Measurements from ENCODE around the gene ECSCR.

The ECSCR gene

GRCh38 chr5:139438707-139439012 is 23.9 kb downstream of the ECSCR start:
- H3K4me3 ChIP-seq (replicated peaks; ENCODE audit: low read depth, low read length) = peak overlapping the region; percentile 95
- DNase-seq (ENCODE audit: low read depth) = no peak
- TF ChIP-seq, protein P1, sequence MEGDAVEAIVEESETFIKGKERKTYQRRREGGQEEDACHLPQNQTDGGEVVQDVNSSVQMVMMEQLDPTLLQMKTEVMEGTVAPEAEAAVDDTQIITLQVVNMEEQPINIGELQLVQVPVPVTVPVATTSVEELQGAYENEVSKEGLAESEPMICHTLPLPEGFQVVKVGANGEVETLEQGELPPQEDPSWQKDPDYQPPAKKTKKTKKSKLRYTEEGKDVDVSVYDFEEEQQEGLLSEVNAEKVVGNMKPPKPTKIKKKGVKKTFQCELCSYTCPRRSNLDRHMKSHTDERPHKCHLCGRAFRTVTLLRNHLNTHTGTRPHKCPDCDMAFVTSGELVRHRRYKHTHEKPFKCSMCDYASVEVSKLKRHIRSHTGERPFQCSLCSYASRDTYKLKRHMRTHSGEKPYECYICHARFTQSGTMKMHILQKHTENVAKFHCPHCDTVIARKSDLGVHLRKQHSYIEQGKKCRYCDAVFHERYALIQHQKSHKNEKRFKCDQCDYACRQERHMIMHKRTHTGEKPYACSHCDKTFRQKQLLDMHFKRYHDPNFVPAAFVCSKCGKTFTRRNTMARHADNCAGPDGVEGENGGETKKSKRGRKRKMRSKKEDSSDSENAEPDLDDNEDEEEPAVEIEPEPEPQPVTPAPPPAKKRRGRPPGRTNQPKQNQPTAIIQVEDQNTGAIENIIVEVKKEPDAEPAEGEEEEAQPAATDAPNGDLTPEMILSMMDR (IDR thresholded peaks at IDR 0.05; ENCODE audit: low read length, missing control alignments) = no peak

GRCh38 chr5:139435676-139436075 is 26.9 kb downstream of the ECSCR start:
- TF ChIP-seq, protein P1 (IDR thresholded peaks at IDR 0.05; ENCODE audit: low read length, missing control alignments) = no peak
- DNase-seq (ENCODE audit: low read depth) = no peak
- H3K4me3 ChIP-seq (replicated peaks; ENCODE audit: low read depth, low read length) = no peak overlapping the region

- H3K4me3 ChIP-seq (replicated peaks; ENCODE audit: low read depth, low read length) = no peak overlapping the region
- no peak for DNase-seq (ENCODE audit: low read depth)
- TF ChIP-seq, protein P1 (IDR thresholded peaks at IDR 0.05; ENCODE audit: low read length, missing control alignments) = no peak
Observed at GRCh38 chr5:139431706-139432105, 30.8 kb downstream of the ECSCR start.

GRCh38 chr5:139430015-139430414 is 32.5 kb downstream of the ECSCR start:
- TF ChIP-seq, protein P1 (IDR thresholded peaks at IDR 0.05; ENCODE audit: low read length, missing control alignments) = no peak
- no peak overlapping the region for H3K4me3 ChIP-seq (replicated peaks; ENCODE audit: low read depth, low read length)
- no peak for DNase-seq (ENCODE audit: low read depth)

- DNase-seq (ENCODE audit: low read depth) = peak; percentile 28
- H3K4me3 ChIP-seq (replicated peaks; ENCODE audit: low read depth, low read length) = no peak overlapping the region
- TF ChIP-seq, protein P1 (IDR thresholded peaks at IDR 0.05; ENCODE audit: low read length, missing control alignments) = no peak
Observed at GRCh38 chr5:139426203-139426885, 36.2 kb downstream of the ECSCR start.

- TF ChIP-seq, protein P1 (IDR thresholded peaks at IDR 0.05; ENCODE audit: low read length, missing control alignments) = no peak
Observed at GRCh38 chr5:139425497-139425896, 37.0 kb downstream of the ECSCR start.

DNA sequence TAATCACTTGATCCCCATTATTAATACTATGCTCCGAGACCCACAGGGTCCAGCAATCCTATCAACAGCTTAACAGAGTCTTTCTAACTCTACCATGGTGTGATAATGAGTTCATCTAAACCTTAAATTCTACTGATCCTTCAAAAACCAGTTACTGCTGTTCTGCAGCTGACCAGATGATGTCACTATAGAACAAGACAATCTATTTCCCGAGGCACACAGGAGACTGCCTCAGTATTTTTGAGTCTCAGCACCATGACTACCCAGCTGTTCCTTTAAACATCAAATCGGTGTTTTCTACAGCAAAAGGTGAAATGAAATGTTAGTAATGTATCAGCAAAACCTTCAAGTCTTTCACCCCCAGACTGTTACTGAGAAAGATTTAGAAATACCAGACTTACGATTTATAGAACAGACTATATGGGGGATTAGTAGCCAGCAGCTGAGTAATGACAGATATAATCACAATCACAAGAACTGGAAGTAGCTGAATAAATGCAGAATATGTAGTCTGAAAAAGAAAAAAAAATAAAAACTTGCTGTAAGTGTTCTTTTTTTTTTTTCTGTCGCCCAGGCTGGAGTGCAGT is 40.1 kb downstream of the ECSCR start:
- peak; percentile 86 for DNase-seq (ENCODE audit: low read depth)

More at GRCh38 chr5:139425497-139425896, 37.0 kb downstream of the ECSCR start:
- no peak overlapping the region for H3K4me3 ChIP-seq (replicated peaks; ENCODE audit: low read depth, low read length)
- DNase-seq (ENCODE audit: low read depth) = no peak

More for the DNA sequence above, 40.1 kb downstream of the ECSCR start:
- TF ChIP-seq, protein P1 (IDR thresholded peaks at IDR 0.05; ENCODE audit: low read length, missing control alignments) = peak; percentile 94
- no peak overlapping the region for H3K4me3 ChIP-seq (replicated peaks; ENCODE audit: low read depth, low read length)
